ENCODE measurements around the gene GOLGA8O.
"Not testable (repeated sequence)": the region's sequence is repeated elsewhere in the genome, so short reads cannot be mapped to it uniquely, and the experiment has no call there.

GOLGA8O gene

GRCh38 chr15:32455534-32455933 is at the start of gene GOLGA8O:
Gene GOLGA8O (minus strand): TSS chr15:32455634. CDS start chr15:32455536, 98 bp downstream.
- not testable (repeated sequence) for DNase-seq (ENCODE audit: low spot score)

GRCh38 chr15:32504152-32504811 is 48.8 kb upstream of the GOLGA8O start:
- not testable (repeated sequence) for DNase-seq (ENCODE audit: low spot score)

GRCh38 chr15:32502946-32503345 is 47.5 kb upstream of the GOLGA8O start:
- not testable (repeated sequence) for DNase-seq (ENCODE audit: low spot score)

GRCh38 chr15:32492768-32493167 is 37.3 kb upstream of the GOLGA8O start:
- not testable (repeated sequence) for DNase-seq (ENCODE audit: low spot score)

GRCh38 chr15:32486474-32486873 is 31.0 kb upstream of the GOLGA8O start:
- DNase-seq (ENCODE audit: low spot score): not testable (repeated sequence)

GRCh38 chr15:32483377-32483776 is 27.9 kb upstream of the GOLGA8O start:
- DNase-seq (ENCODE audit: low spot score): not testable (repeated sequence)

GRCh38 chr15:32481683-32482082 is 26.2 kb upstream of the GOLGA8O start:
- not testable (repeated sequence) for DNase-seq (ENCODE audit: low spot score)

GRCh38 chr15:32468076-32468475 is 12.6 kb upstream of the GOLGA8O start:
- not testable (repeated sequence) for DNase-seq (ENCODE audit: low spot score)

- not testable (repeated sequence) for DNase-seq (ENCODE audit: low spot score)
Measured at GRCh38 chr15:32440445-32440977, 14.9 kb downstream of the GOLGA8O start.

- not testable (repeated sequence) for DNase-seq (ENCODE audit: low spot score)
Measured at GRCh38 chr15:32434102-32434963, 21.1 kb downstream of the GOLGA8O start.

- DNase-seq (ENCODE audit: low spot score): not testable (repeated sequence)
Measured at GRCh38 chr15:32427635-32428034, 27.8 kb downstream of the GOLGA8O start.

- not testable (repeated sequence) for DNase-seq (ENCODE audit: low spot score)
Measured at GRCh38 chr15:32426511-32426910, 28.9 kb downstream of the GOLGA8O start.

GRCh38 chr15:32407903-32408302 is 47.5 kb downstream of the GOLGA8O start:
- not testable (repeated sequence) for DNase-seq (ENCODE audit: low spot score)

- not testable (repeated sequence) for DNase-seq (ENCODE audit: low spot score)
Measured at GRCh38 chr15:32403192-32403591, 52.2 kb downstream of the GOLGA8O start, which contains the start of gene GOLGA8K. Gene GOLGA8K (minus strand): TSS chr15:32403292. CDS start chr15:32403194, 98 bp downstream.

- not testable (repeated sequence) for DNase-seq (ENCODE audit: low spot score)
Measured at GRCh38 chr15:32396522-32396921, 58.9 kb downstream of the GOLGA8O start.

Measured in hematopoietic multipotent progenitor cell treated with erythropoietin and hydrocortisone succinate and interleukin-3 and kit ligand, for 17 days (in vitro differentiated cells).